ENCODE results near the gene IFT52.

IFT52 gene

DNA sequence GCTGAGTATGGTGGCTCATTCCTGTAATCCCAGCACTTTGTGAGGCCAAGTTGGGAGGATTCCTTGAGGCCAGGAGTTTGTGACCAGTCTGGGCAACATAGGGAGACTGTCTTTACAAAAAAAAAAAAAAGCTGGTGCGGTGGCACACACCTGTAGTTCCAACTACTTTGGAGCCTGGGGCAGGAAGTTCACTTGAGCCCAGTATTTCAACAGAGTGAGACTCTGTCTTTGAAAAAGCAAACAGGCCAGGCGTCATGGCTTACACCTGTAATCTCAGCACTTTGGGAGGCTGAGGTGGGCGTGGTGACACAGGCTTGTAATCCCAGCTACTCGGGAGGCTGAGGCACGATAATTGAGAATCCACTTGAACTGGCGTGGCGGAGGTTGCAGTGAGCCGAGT is 104.8 kb downstream of the IFT52 start:
- DNase-seq, result no peak
